ENCODE results near the gene NPTN. TPM values are rescaled to one million over a fixed set of nuclear protein-coding genes. Genes with fewer than 3 reads are reported as not detected.
A peak's percentile ranks its signal among the peaks of the same experiment; 100 is the strongest.

Gene NPTN
- total and polyA plus RNA-seq, 2 donors from 2014 or later = 100 to 130 TPM

- FAIRE-seq = no peak
- no peak for DNase-seq
- TF ChIP-seq CTCF (IDR thresholded peaks at IDR 0.05; ENCODE audit: borderline replicate concordance, extremely low read depth, insufficient read depth) = no peak
- Histone ChIP-seq H3K4me3 (ENCODE audit: low read length in 3 of 3) (peak overlapping the region in 1 of 3 donors; percentile 10), H3K4me1 (ENCODE audit: control insufficient read depth in 2 of 3, insufficient read depth in 2 of 3, low read depth in 1 of 3, low read length in 3 of 3) (peaks cover 9 to 51% (median 39%) of the 10 kb centered on the region in 3 donors), H3K9ac (ENCODE audit: low read length in 3 of 3) (no peak overlapping the region), H3K36me3 (ENCODE audit: control insufficient read depth in 2 of 3, insufficient read depth in 3 of 3, low read length in 3 of 3) (no peaks in the 10 kb centered on the region), H3K27ac (ENCODE audit: low read depth in 2 of 2, low read length in 2 of 2) (peak overlapping the region; percentile 18 to 26), H3K9me3 (ENCODE audit: control insufficient read depth in 2 of 3, insufficient read depth in 1 of 3, low read length in 3 of 3) (no peaks in the 10 kb centered on the region), H3K27me3 (ENCODE audit: control insufficient read depth, insufficient read depth, low read length) (no peaks in the 10 kb centered on the region)
- intact Hi-C loops (cut with DNase I) = no loop called here
Measured at GRCh38 chr15:73602446-73602843, 30.7 kb downstream of the NPTN start.

- intact Hi-C loops (cut with DNase I) = no loop called here
- DNase-seq (peak in 3 of 5 donors; percentile 43 to 82 (median 50)), FAIRE-seq (no peak)
- peak overlapping the region in 1 of 3 donors; percentile 9 for H3K9ac ChIP-seq (ENCODE audit: low read length in 3 of 3)
- peaks cover 9 to 52% (median 37%) of the 10 kb centered on the region in 3 donors for H3K4me1 ChIP-seq (ENCODE audit: control insufficient read depth in 2 of 3, insufficient read depth in 2 of 3, low read depth in 1 of 3, low read length in 3 of 3)
- H3K4me3 ChIP-seq (ENCODE audit: low read length in 3 of 3) = peak overlapping the region in 1 of 3 donors; percentile 10
- peak overlapping the region; percentile 18 to 26 for H3K27ac ChIP-seq (ENCODE audit: low read depth in 2 of 2, low read length in 2 of 2)
- H3K36me3 ChIP-seq (ENCODE audit: control insufficient read depth in 2 of 3, insufficient read depth in 3 of 3, low read length in 3 of 3) = no peaks in the 10 kb centered on the region
- no peak for TF ChIP-seq CTCF (IDR thresholded peaks at IDR 0.05; ENCODE audit: borderline replicate concordance, extremely low read depth, insufficient read depth)
- no peaks in the 10 kb centered on the region for H3K27me3 ChIP-seq (ENCODE audit: control insufficient read depth, insufficient read depth, low read length)
- H3K9me3 ChIP-seq (ENCODE audit: control insufficient read depth in 2 of 3, insufficient read depth in 1 of 3, low read length in 3 of 3) = no peaks in the 10 kb centered on the region
Measured at GRCh38 chr15:73601451-73602445, 31.4 kb downstream of the NPTN start.

GRCh38 chr15:73600413-73601335, 32.5 kb downstream of the NPTN start:
- intact Hi-C loops (cut with DNase I) = no loop called here
- no peak overlapping the region for H3K4me3 ChIP-seq (ENCODE audit: low read length in 3 of 3)
- no peaks in the 10 kb centered on the region for H3K36me3 ChIP-seq (ENCODE audit: control insufficient read depth in 2 of 3, insufficient read depth in 3 of 3, low read length in 3 of 3)
- peak in 1 of 5 donors; percentile 57 for DNase-seq
- H3K9ac ChIP-seq (ENCODE audit: low read length in 3 of 3) = no peak overlapping the region
- TF ChIP-seq CTCF (IDR thresholded peaks at IDR 0.05; ENCODE audit: borderline replicate concordance, extremely low read depth, insufficient read depth) = no peak
- no peak for FAIRE-seq
- peaks cover 9 to 52% (median 37%) of the 10 kb centered on the region in 3 donors for H3K4me1 ChIP-seq (ENCODE audit: control insufficient read depth in 2 of 3, insufficient read depth in 2 of 3, low read depth in 1 of 3, low read length in 3 of 3)
- H3K27ac ChIP-seq (ENCODE audit: low read depth in 2 of 2, low read length in 2 of 2) = peak overlapping the region in 1 of 2 donors; percentile 18
- H3K9me3 ChIP-seq (ENCODE audit: control insufficient read depth in 2 of 3, insufficient read depth in 1 of 3, low read length in 3 of 3) = no peaks in the 10 kb centered on the region
- H3K27me3 ChIP-seq (ENCODE audit: control insufficient read depth, insufficient read depth, low read length) = no peaks in the 10 kb centered on the region
